Islet of Langerhans (tissue), 1 donor: ENCODE measurements around the gene FAM168A.

Source experiments
- FAIRE-seq: peaks from one replicate; lab custom pipeline; 2011; peaks lifted over from hg19 to GRCh38; lab: Jason Lieb, UNC

Gene FAM168A

GRCh38 chr11:73399636-73400035, 198.3 kb downstream of the FAM168A start:
- no peak for FAIRE-seq

- no peak for FAIRE-seq
These were observed 198.7 kb downstream of the FAM168A start for GRCh38 chr11:73399159-73399590.

- no peak for FAIRE-seq
These were observed 199.2 kb downstream of the FAM168A start for GRCh38 chr11:73398721-73399120.

GRCh38 chr11:73398132-73398526, 199.8 kb downstream of the FAM168A start:
- no peak for FAIRE-seq

- FAIRE-seq = no peak
These were observed 200.3 kb downstream of the FAM168A start for GRCh38 chr11:73397468-73398131.

GRCh38 chr11:73396985-73397384, 200.9 kb downstream of the FAM168A start:
- no peak for FAIRE-seq

GRCh38 chr11:73396251-73396930, 201.5 kb downstream of the FAM168A start:
- FAIRE-seq = no peak

- no peak for FAIRE-seq
These were observed 202.4 kb downstream of the FAM168A start for GRCh38 chr11:73395297-73396208.

- FAIRE-seq = no peak
These were observed 203.3 kb downstream of the FAM168A start for GRCh38 chr11:73394416-73395296.

- no peak for FAIRE-seq
These were observed 204.2 kb downstream of the FAM168A start for GRCh38 chr11:73393479-73394415.

GRCh38 chr11:73393011-73393380, 204.9 kb downstream of the FAM168A start:
- FAIRE-seq = no peak

GRCh38 chr11:73392108-73393010, 205.6 kb downstream of the FAM168A start:
- no peak for FAIRE-seq

GRCh38 chr11:73391665-73392064, 206.2 kb downstream of the FAM168A start:
- FAIRE-seq = no peak

- no peak for FAIRE-seq
These were observed 207.0 kb downstream of the FAM168A start for GRCh38 chr11:73390601-73391565.

GRCh38 chr11:73389916-73390315, 208.0 kb downstream of the FAM168A start:
- FAIRE-seq = no peak

- FAIRE-seq = no peak
These were observed 208.8 kb downstream of the FAM168A start for GRCh38 chr11:73389134-73389525.

GRCh38 chr11:73388265-73389133, 209.4 kb downstream of the FAM168A start:
- no peak for FAIRE-seq
